Right lobe of liver (tissue), 4 donors: ENCODE results near the gene IFNA13.

ENCODE experiments used
- POLR2A ChIP-seq: fragments of 450-650 bp; IDR thresholded peaks from one replicate; pipeline ENCODE4 v1.6.1; 2017; ENCODE audit warnings: antibody characterized with exemption, mild to moderate bottlenecking
- TF ChIP-seq, protein P1 (sequence below), 4 donors: fragments of 200-600 bp in 3 of 4; fragments of 450-650 bp in 1 of 4; IDR thresholded peaks; one replicate each; pipeline versions ENCODE4 v1.5.1 to v1.8.0; 2016 to 2022; ENCODE audit warnings: antibody characterized with exemption in 4 of 4, mild to moderate bottlenecking in 2 of 4
- donor health status: DM: no; HTN: no; CAD: no.
- donor health status: DM: no; HTN: no; CAD: no.
- donor health status: DM: no; HTN: yes; CAD: no.

DNA sequence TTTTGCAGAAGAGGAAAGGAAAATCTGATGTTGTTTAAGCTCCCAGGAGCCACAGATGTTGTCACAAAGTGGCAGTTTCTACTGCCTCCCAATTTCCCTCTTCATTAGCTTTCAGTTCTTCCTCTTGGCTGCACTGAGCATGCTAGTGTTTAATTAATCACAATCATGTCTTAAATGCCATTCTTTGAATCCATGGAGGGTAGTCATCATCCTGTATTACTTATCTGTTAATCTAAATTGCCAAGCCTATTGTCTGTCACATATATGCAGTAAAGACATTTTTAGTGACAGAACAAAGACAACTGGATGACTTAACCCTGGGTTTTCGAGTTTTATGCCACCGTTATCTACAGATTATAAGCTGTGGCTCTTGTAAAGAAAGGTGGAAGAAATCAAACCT, 47.4 kb downstream of the IFNA13 start:
- TF ChIP-seq, protein P1, sequence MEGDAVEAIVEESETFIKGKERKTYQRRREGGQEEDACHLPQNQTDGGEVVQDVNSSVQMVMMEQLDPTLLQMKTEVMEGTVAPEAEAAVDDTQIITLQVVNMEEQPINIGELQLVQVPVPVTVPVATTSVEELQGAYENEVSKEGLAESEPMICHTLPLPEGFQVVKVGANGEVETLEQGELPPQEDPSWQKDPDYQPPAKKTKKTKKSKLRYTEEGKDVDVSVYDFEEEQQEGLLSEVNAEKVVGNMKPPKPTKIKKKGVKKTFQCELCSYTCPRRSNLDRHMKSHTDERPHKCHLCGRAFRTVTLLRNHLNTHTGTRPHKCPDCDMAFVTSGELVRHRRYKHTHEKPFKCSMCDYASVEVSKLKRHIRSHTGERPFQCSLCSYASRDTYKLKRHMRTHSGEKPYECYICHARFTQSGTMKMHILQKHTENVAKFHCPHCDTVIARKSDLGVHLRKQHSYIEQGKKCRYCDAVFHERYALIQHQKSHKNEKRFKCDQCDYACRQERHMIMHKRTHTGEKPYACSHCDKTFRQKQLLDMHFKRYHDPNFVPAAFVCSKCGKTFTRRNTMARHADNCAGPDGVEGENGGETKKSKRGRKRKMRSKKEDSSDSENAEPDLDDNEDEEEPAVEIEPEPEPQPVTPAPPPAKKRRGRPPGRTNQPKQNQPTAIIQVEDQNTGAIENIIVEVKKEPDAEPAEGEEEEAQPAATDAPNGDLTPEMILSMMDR (IDR thresholded peaks at IDR 0.05): no peak
- no peak for TF ChIP-seq POLR2A
